SK-N-SH (cell line): ENCODE measurements around the gene RSPH10B.
"Not testable (repeated sequence)": the region's sequence is repeated elsewhere in the genome, so short reads cannot be mapped to it uniquely, and the experiment has no call there.

Experiments used
- CTCF ChIP-seq: fragments of 200-600 bp; sonication (generic); IDR thresholded peaks from 2 replicates; pipeline ENCODE4 v1.6.1; 2017; ENCODE audit warnings: antibody characterized with exemption, mild to moderate bottlenecking, moderate library complexity
- EZH2phosphoT487 ChIP-seq: fragments of 200-600 bp; sonication (generic); IDR thresholded peaks from 2 replicates; pipeline ENCODE4 v1.6.1; 2017; ENCODE audit warnings: low read depth, mixed run types, mild to moderate bottlenecking, antibody characterized with exemption, moderate library complexity, borderline replicate concordance
- RAD21 ChIP-seq: IDR thresholded peaks from 2 replicates; pipeline ENCODE4 v1.6.1; 2012; ENCODE audit warnings: mild to moderate bottlenecking, low read length
- RXRA ChIP-seq: IDR thresholded peaks from 2 replicates; pipeline ENCODE4 v1.4.0; 2012; ENCODE audit warnings: low read depth, mild to moderate bottlenecking, borderline replicate concordance
- SMC3 ChIP-seq: IDR thresholded peaks from 2 replicates; pipeline ENCODE4 v1.6.1; 2012; ENCODE audit warnings: low read depth, low read length, improper control_type of control experiment
- TCF12 ChIP-seq: IDR thresholded peaks from 2 replicates; pipeline ENCODE4 v1.4.0; 2012
- TF ChIP-seq, protein P1 (sequence below): IDR thresholded peaks from 2 replicates; pipeline ENCODE4 v1.4.0; 2012; ENCODE audit warnings: low read depth, borderline replicate concordance

- TF ChIP-seq, protein P1, sequence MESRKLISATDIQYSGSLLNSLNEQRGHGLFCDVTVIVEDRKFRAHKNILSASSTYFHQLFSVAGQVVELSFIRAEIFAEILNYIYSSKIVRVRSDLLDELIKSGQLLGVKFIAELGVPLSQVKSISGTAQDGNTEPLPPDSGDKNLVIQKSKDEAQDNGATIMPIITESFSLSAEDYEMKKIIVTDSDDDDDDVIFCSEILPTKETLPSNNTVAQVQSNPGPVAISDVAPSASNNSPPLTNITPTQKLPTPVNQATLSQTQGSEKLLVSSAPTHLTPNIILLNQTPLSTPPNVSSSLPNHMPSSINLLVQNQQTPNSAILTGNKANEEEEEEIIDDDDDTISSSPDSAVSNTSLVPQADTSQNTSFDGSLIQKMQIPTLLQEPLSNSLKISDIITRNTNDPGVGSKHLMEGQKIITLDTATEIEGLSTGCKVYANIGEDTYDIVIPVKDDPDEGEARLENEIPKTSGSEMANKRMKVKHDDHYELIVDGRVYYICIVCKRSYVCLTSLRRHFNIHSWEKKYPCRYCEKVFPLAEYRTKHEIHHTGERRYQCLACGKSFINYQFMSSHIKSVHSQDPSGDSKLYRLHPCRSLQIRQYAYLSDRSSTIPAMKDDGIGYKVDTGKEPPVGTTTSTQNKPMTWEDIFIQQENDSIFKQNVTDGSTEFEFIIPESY, result not testable (repeated sequence)
- TF ChIP-seq CTCF, TCF12, EZH2phosphoT487, RXRA, RAD21, SMC3: not testable (repeated sequence)
Observed at GRCh38 chr7:5924630-5925029, 45.9 kb downstream of the RSPH10B start.
